ENCODE measurements around the gene CDH13. TPM values are rescaled to one million over a fixed set of nuclear protein-coding genes. Genes with fewer than 3 reads are reported as not detected.

CDH13 gene
- total RNA-seq, 1 donor from 2014 or later: not detected

GRCh38 chr16:83541231-83541630, 914.5 kb downstream of the CDH13 start:
- Mint-ChIP-seq H3K9me3 (no peaks in the 10 kb centered on the region), H3K27me3 (peaks cover 3% of the 10 kb centered on the region), H3K27ac (no peak overlapping the region), H3K36me3 (ENCODE audit: low read depth) (no peaks in the 10 kb centered on the region), H3K4me1 (no peaks in the 10 kb centered on the region), H3K4me3 (no peak overlapping the region)
- ChIA-PET CTCF (no interaction called here), POLR2A (no interaction called here)
- DNase-seq: no peak
- intact Hi-C loops (cut with micrococcal nuclease): no loop called here
- no peak for ATAC-seq (ENCODE audit: low read depth)
- TF ChIP-seq, protein P1, sequence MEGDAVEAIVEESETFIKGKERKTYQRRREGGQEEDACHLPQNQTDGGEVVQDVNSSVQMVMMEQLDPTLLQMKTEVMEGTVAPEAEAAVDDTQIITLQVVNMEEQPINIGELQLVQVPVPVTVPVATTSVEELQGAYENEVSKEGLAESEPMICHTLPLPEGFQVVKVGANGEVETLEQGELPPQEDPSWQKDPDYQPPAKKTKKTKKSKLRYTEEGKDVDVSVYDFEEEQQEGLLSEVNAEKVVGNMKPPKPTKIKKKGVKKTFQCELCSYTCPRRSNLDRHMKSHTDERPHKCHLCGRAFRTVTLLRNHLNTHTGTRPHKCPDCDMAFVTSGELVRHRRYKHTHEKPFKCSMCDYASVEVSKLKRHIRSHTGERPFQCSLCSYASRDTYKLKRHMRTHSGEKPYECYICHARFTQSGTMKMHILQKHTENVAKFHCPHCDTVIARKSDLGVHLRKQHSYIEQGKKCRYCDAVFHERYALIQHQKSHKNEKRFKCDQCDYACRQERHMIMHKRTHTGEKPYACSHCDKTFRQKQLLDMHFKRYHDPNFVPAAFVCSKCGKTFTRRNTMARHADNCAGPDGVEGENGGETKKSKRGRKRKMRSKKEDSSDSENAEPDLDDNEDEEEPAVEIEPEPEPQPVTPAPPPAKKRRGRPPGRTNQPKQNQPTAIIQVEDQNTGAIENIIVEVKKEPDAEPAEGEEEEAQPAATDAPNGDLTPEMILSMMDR (IDR thresholded peaks at IDR 0.05): no peak

- TF ChIP-seq, protein P1 (IDR thresholded peaks at IDR 0.05): no peak
- no peak overlapping the region for H3K4me3 Mint-ChIP-seq
- H3K27me3 Mint-ChIP-seq: peaks cover 3% of the 10 kb centered on the region
- no peaks in the 10 kb centered on the region for H3K36me3 Mint-ChIP-seq (ENCODE audit: low read depth)
- DNase-seq (no peak), ATAC-seq (ENCODE audit: low read depth) (no peak)
- no peak overlapping the region for H3K27ac Mint-ChIP-seq
- ChIA-PET POLR2A (no interaction called here), CTCF (no interaction called here)
- no peaks in the 10 kb centered on the region for H3K4me1 Mint-ChIP-seq
- peaks cover 2% of the 10 kb centered on the region for H3K9me3 Mint-ChIP-seq
- intact Hi-C loops (cut with micrococcal nuclease): no loop called here
These were observed 915.7 kb downstream of the CDH13 start for GRCh38 chr16:83542491-83542890.

- POLR2A ChIA-PET: no interaction called here
- H3K4me3 Mint-ChIP-seq: no peak overlapping the region
- TF ChIP-seq, protein P1 (IDR thresholded peaks at IDR 0.05): no peak
- no peaks in the 10 kb centered on the region for H3K4me1 Mint-ChIP-seq
- ATAC-seq (ENCODE audit: low read depth) (no peak), DNase-seq (no peak)
- CTCF ChIA-PET: no interaction called here
- peaks cover 10% of the 10 kb centered on the region for H3K27me3 Mint-ChIP-seq
- intact Hi-C loops (cut with micrococcal nuclease): no loop called here
- H3K9me3 Mint-ChIP-seq: peaks cover 8% of the 10 kb centered on the region
- no peak overlapping the region for H3K27ac Mint-ChIP-seq
- no peaks in the 10 kb centered on the region for H3K36me3 Mint-ChIP-seq (ENCODE audit: low read depth)
These were observed 922.8 kb downstream of the CDH13 start for GRCh38 chr16:83549316-83550182.

DNA sequence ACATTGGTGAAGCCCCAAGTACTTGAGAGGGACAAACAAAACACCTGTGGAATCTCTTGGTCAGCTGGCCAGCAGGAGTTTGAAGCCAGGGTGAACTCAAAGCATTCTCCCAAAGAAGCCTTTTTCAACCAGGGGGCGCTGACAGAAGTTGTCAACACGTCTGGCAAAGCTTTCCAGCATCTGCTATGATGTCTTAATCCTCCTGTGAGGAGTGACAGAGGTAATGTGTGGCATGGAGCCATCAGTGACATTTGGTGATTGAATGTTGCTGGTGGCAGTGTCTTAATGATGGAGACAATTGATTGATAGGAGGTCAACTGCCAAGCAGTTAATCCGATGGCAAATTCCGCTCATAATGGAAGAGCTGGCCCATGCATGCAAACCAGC, 923.4 kb downstream of the CDH13 start:
- POLR2A ChIA-PET: no interaction called here
- TF ChIP-seq, protein P1 (IDR thresholded peaks at IDR 0.05): no peak
- Mint-ChIP-seq H3K4me1 (no peaks in the 10 kb centered on the region), H3K27ac (no peak overlapping the region), H3K4me3 (no peak overlapping the region), H3K36me3 (ENCODE audit: low read depth) (no peaks in the 10 kb centered on the region), H3K9me3 (peaks cover 8% of the 10 kb centered on the region), H3K27me3 (peaks cover 10% of the 10 kb centered on the region)
- ATAC-seq (ENCODE audit: low read depth) (no peak), DNase-seq (no peak)
- intact Hi-C loops (cut with micrococcal nuclease): no loop called here
- CTCF ChIA-PET: no interaction called here

DNA sequence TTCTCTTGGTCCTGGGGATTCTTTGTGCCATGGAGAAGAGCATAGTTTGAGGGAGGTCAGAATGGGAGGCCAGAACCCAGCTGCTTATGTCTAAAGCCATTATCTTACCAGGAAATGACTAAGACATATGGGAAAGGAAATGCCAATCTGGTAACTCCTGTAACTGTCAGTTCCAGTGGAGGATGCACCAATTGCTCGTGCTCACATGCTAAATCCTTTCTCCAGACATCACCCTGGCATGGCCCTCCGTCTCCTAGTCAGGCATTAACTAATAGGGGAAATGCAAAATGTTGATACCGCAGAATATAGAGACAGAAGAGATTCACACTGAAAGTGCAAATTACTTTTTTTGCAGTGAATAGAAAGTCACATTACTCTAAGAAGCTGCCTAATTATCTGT, 925.5 kb downstream of the CDH13 start:
- H3K36me3 Mint-ChIP-seq (ENCODE audit: low read depth): no peaks in the 10 kb centered on the region
- H3K27ac Mint-ChIP-seq: no peak overlapping the region
- POLR2A ChIA-PET: no interaction called here
- no peak overlapping the region for H3K4me3 Mint-ChIP-seq
- peaks cover 8% of the 10 kb centered on the region for H3K9me3 Mint-ChIP-seq
- intact Hi-C loops (cut with micrococcal nuclease): no loop called here
- H3K4me1 Mint-ChIP-seq: no peaks in the 10 kb centered on the region
- ATAC-seq (ENCODE audit: low read depth) (no peak), DNase-seq (no peak)
- CTCF ChIA-PET: no interaction called here
- TF ChIP-seq, protein P1 (IDR thresholded peaks at IDR 0.05): no peak
- peaks cover 7% of the 10 kb centered on the region for H3K27me3 Mint-ChIP-seq

All from activated B cell treated with CpG ODN at 0.5 μM for 24 hours (primary cell).